ENCODE measurements around the gene AIF1.

GRCh38 chr6:31634131-31634530 lies 19.1 kb downstream of the AIF1 start:
- TF ChIP-seq YY1 (IDR thresholded peaks at IDR 0.05; ENCODE audit: insufficient read depth, insufficient read length) = no peak
- no peak for TF ChIP-seq SUZ12 (IDR thresholded peaks at IDR 0.05; ENCODE audit: extremely low read depth, insufficient read depth, insufficient read length)
- TF ChIP-seq ZNF274 (IDR thresholded peaks at IDR 0.05; ENCODE audit: low read depth, low read length) = no peak

Measured in NT2/D1 (cell line).